A549 (cell line): Measurements from ENCODE around the gene MCOLN2. TPM values are rescaled to one million over a fixed set of nuclear protein-coding genes. Genes with fewer than 3 reads are reported as not detected.

Experiments
- ATAC-seq, 2 experiments: fragments of 200-7000 bp in 1 of 2; fragments of >200 bp in 1 of 2; cut with Nextera tagmentation in 1 of 2; cut with Tn5 transposase in 1 of 2; 3 replicates each; pipeline versions ENCODE4 v1.8.0 to v1.9.1; 2018 to 2020; ENCODE audit warnings: mild to moderate bottlenecking in 1 of 2, moderate library complexity in 1 of 2
- CTCF ChIA-PET: fragments of 300-600 bp; sonication (Branson Sonifier 250); formaldehyde crosslinking; extraction: SDS; loops from one replicate; lab custom pipeline; 2021; ENCODE audit warnings: antibody characterized with exemption, inconsistent platforms; lab: Yijun Ruan, JAX
- POLR2A ChIA-PET: fragments of 350-600 bp; formaldehyde crosslinking; extraction: SDS; loops from one replicate; lab custom pipeline; 2021; ENCODE audit warnings: antibody characterized with exemption, inconsistent platforms; lab: Yijun Ruan, JAX
- DNase-seq, 2 experiments: peaks; one replicate each; pipeline versions ENCODE4 v3.0.0 to v3.0.0-alpha.2; 2011 to 2016; ENCODE audit warnings: low read depth in 1 of 2, low spot score in 1 of 2
- FAIRE-seq: peaks from 2 replicates; lab custom pipeline; 2011; peaks lifted over from hg19 to GRCh38; lab: Jason Lieb, UNC
- H3K27ac ChIP-seq, 2 experiments: fragments of >200 bp; sonication (Bioruptor Twin); formaldehyde crosslinking; 3 replicates each; pipeline ENCODE4 v1.5.1; 2016 to 2017
- H3K4me1 ChIP-seq: fragments of >200 bp; sonication (Bioruptor Twin); formaldehyde crosslinking; 3 replicates; pipeline ENCODE4 v1.6.1; 2016
- H3K4me2 ChIP-seq: fragments of >200 bp; sonication (Bioruptor Twin); formaldehyde crosslinking; 3 replicates; pipeline ENCODE4 v1.6.1; 2016
- H3K4me3 ChIP-seq: fragments of >200 bp; sonication (Bioruptor Twin); formaldehyde crosslinking; 3 replicates; pipeline ENCODE4 v1.5.1; 2016
- H3K9me3 ChIP-seq: fragments of >200 bp; sonication (Bioruptor Twin); formaldehyde crosslinking; 3 replicates; pipeline ENCODE4 v1.6.1; 2016
- CBX2 ChIP-seq: fragments of 200-600 bp; sonication (generic); IDR thresholded peaks from 2 replicates; pipeline ENCODE4 v1.6.1; 2016; ENCODE audit warnings: low read depth, mild to moderate bottlenecking, borderline replicate concordance
- CBX8 ChIP-seq: fragments of 200-600 bp; sonication (generic); IDR thresholded peaks from 2 replicates; pipeline ENCODE4 v1.6.1; 2016
- CEBPB ChIP-seq, 2 experiments: fragments of >200 bp in 1 of 2; sonication (Bioruptor Twin) in 1 of 2; formaldehyde crosslinking in 1 of 2; IDR thresholded peaks; 2 replicates each; pipeline ENCODE4 v1.6.1; 2012 to 2016
- EHF ChIP-seq: fragments of 250-450 bp; sonication (Bioruptor Pico); IDR thresholded peaks from 2 replicates; pipeline ENCODE4 v1.5.0; 2020; ENCODE audit warnings: mild to moderate bottlenecking
- FOSL2 ChIP-seq, 2 experiments: fragments of 450-650 bp in 1 of 2; fragments of >200 bp in 1 of 2; sonication (Bioruptor Twin) in 1 of 2; formaldehyde crosslinking; IDR thresholded peaks; 2 replicates each; pipeline versions ENCODE4 v1.5.0 to v1.6.1; 2016 to 2020; ENCODE audit warnings: mild to moderate bottlenecking in 1 of 2, moderate library complexity in 1 of 2
- FOXS1 ChIP-seq: fragments of 250-450 bp; sonication (Bioruptor Pico); IDR thresholded peaks from 2 replicates; pipeline ENCODE4 v1.5.0; 2020; ENCODE audit warnings: mild to moderate bottlenecking, moderate library complexity
- HOXA7 ChIP-seq: fragments of 250-450 bp; sonication (Bioruptor Pico); IDR thresholded peaks from 2 replicates; pipeline ENCODE4 v1.5.0; 2020; ENCODE audit warnings: mild to moderate bottlenecking, moderate library complexity
- HOXB5 ChIP-seq: fragments of 250-450 bp; sonication (Bioruptor Pico); IDR thresholded peaks from 2 replicates; pipeline ENCODE4 v1.5.0; 2020; ENCODE audit warnings: mild to moderate bottlenecking, moderate library complexity
- MYC ChIP-seq: IDR thresholded peaks from 2 replicates; pipeline ENCODE4 v1.6.1; 2012; ENCODE audit warnings: mild to moderate bottlenecking, inconsistent platforms, low read length, improper control_type of control experiment, borderline replicate concordance
- NFE2L2 ChIP-seq: fragments of 150-350 bp; conservative IDR thresholded peaks from 2 replicates; pipeline ENCODE4 v1.6.1; 2014; ENCODE audit warnings: low read length
- RAD21 ChIP-seq, 2 experiments: fragments of >200 bp in 1 of 2; sonication (Bioruptor Twin) in 1 of 2; formaldehyde crosslinking in 1 of 2; IDR thresholded peaks in 1 of 2; conservative IDR thresholded peaks in 1 of 2; 2 replicates in 1 of 2; 3 replicates in 1 of 2; pipeline ENCODE4 v1.6.1; 2012 to 2018; ENCODE audit warnings: inconsistent platforms in 1 of 2
- RARB ChIP-seq: fragments of 250-450 bp; sonication (Bioruptor Pico); IDR thresholded peaks from 2 replicates; pipeline ENCODE4 v1.8.0; 2021; ENCODE audit warnings: mild to moderate bottlenecking, moderate library complexity
- RCOR1 ChIP-seq: fragments of 150-350 bp; IDR thresholded peaks from 2 replicates; pipeline ENCODE4 v1.6.1; 2014; ENCODE audit warnings: antibody characterized with exemption, low read length, low read depth
- SMC3 ChIP-seq: fragments of >200 bp; sonication (Bioruptor Twin); formaldehyde crosslinking; IDR thresholded peaks from 3 replicates; pipeline ENCODE4 v1.6.1; 2018; ENCODE audit warnings: inconsistent platforms
- TP53 ChIP-seq: fragments of 250-450 bp; sonication (Bioruptor Pico); IDR thresholded peaks from 2 replicates; pipeline ENCODE4 v1.5.0; 2021; ENCODE audit warnings: mild to moderate bottlenecking, moderate library complexity
- WGBS: methylation state at CpG from one replicate; pipeline ENCODE4 v1.1.6; 2017; ENCODE audit errors: missing lambda C conversion rate; 5-methylcytosine and 5-hydroxymethylcytosine counted together
- polyA plus RNA-seq, 4 experiments: library from polyadenylated mRNA; depleted of rRNA in 3 of 4; stranded (reverse); fragments of >200 nt; fragmentation: RNase III in 1 of 4; extraction: RNeasy Plus Mini Kit Qiagen cat#74134 plus additional on column Dnase treatment in 1 of 4; gene quantifications; 2 replicates in 3 of 4; 3 replicates in 1 of 4; pipeline ENCODE4 v1.2.3, GENCODE V29; 2011 to 2017
- TF ChIP-seq, protein P1 (sequence below): fragments of 250-450 bp; sonication (Bioruptor Pico); IDR thresholded peaks from 2 replicates; pipeline ENCODE4 v1.5.0; 2021; ENCODE audit warnings: mild to moderate bottlenecking, moderate library complexity, borderline replicate concordance
- TF ChIP-seq, protein P2 (sequence below): fragments of >200 bp; sonication (Bioruptor Twin); formaldehyde crosslinking; IDR thresholded peaks from 3 replicates; pipeline ENCODE4 v1.5.1; 2016
- TF ChIP-seq, protein P3 (sequence below): fragments of >200 bp; sonication (Bioruptor Twin); formaldehyde crosslinking; IDR thresholded peaks from 2 replicates; pipeline ENCODE4 v1.6.1; 2016
- TF ChIP-seq, protein P4 (sequence below): IDR thresholded peaks from 2 replicates; pipeline ENCODE4 v1.6.1; 2012; ENCODE audit warnings: low read depth, borderline replicate concordance

Gene MCOLN2
- polyA plus RNA-seq, 2 of the 4 experiments (the other 2 are of a cell fraction), result 3.1 to 4.6 TPM

DNA sequence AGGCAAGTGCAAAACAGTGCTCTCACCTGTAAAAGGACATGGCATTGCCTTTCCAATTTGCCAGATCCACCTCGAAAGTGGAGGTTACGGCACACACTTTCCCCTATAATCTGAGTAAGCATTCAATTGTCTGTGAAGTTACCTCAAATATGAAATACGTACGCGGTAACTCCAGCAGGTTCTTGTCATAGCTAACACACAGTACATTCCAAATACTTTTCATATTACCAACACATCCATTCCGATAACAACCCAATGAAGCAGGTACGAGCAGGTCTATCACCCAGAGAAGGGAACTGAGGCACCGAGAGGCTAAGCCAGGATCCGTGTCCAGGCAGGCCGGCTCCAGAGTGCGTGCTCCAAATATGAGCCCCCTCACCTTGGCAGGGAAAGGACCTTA lies 57.2 kb downstream of the MCOLN2 start:
- DNase-seq (no peak), FAIRE-seq (no peak)
- no peak overlapping the region for H3K27ac ChIP-seq
- no peak overlapping the region for H3K4me3 ChIP-seq
- TF ChIP-seq RAD21 (conservative IDR thresholded peaks at IDR 0.05 in 1 of 2, IDR thresholded peaks at IDR 0.05 in 1 of 2), result no peak
- no peak for TF ChIP-seq RARB (CRISPR knock-in tag)
- no peak for TF ChIP-seq CBX8
- TF ChIP-seq, protein P1, sequence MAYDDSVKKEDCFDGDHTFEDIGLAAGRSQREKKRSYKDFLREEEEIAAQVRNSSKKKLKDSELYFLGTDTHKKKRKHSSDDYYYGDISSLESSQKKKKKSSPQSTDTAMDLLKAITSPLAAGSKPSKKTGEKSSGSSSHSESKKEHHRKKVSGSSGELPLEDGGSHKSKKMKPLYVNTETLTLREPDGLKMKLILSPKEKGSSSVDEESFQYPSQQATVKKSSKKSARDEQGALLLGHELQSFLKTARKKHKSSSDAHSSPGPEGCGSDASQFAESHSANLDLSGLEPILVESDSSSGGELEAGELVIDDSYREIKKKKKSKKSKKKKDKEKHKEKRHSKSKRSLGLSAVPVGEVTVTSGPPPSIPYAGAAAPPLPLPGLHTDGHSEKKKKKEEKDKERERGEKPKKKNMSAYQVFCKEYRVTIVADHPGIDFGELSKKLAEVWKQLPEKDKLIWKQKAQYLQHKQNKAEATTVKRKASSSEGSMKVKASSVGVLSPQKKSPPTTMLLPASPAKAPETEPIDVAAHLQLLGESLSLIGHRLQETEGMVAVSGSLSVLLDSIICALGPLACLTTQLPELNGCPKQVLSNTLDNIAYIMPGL (CRISPR knock-in tag), result no peak
- no peak for TF ChIP-seq RCOR1
- TF ChIP-seq CBX2, result no peak
- TF ChIP-seq, protein P2, sequence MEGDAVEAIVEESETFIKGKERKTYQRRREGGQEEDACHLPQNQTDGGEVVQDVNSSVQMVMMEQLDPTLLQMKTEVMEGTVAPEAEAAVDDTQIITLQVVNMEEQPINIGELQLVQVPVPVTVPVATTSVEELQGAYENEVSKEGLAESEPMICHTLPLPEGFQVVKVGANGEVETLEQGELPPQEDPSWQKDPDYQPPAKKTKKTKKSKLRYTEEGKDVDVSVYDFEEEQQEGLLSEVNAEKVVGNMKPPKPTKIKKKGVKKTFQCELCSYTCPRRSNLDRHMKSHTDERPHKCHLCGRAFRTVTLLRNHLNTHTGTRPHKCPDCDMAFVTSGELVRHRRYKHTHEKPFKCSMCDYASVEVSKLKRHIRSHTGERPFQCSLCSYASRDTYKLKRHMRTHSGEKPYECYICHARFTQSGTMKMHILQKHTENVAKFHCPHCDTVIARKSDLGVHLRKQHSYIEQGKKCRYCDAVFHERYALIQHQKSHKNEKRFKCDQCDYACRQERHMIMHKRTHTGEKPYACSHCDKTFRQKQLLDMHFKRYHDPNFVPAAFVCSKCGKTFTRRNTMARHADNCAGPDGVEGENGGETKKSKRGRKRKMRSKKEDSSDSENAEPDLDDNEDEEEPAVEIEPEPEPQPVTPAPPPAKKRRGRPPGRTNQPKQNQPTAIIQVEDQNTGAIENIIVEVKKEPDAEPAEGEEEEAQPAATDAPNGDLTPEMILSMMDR, result no peak
- TF ChIP-seq, protein P3, sequence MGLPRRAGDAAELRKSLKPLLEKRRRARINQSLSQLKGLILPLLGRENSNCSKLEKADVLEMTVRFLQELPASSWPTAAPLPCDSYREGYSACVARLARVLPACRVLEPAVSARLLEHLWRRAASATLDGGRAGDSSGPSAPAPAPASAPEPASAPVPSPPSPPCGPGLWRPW, result no peak
- TF ChIP-seq TP53 (CRISPR knock-in tag), result no peak
- no peak for TF ChIP-seq HOXA7 (CRISPR knock-in tag)
- no peak for TF ChIP-seq HOXB5 (CRISPR knock-in tag)
- TF ChIP-seq FOXS1 (CRISPR knock-in tag), result no peak
- TF ChIP-seq MYC, result no peak
- TF ChIP-seq, all 56 proteins: peak for 0
- ChIA-PET POLR2A (no interaction called here), CTCF (interaction anchor here (1.1 to 1.6 kb wide), 2 partner anchors 186 to 497 kb away, joined by 3 to 5 read pairs; no protein-coding TSS in a partner anchor)
- WGBS, result 90% methylated on average over 11 of the region's 11 CpGs
- H3K4me1 ChIP-seq, result no peaks in the 10 kb centered on the region
- no peaks in the 10 kb centered on the region for H3K9me3 ChIP-seq
- no peak for ATAC-seq
- no peak overlapping the region for H3K4me2 ChIP-seq

DNA sequence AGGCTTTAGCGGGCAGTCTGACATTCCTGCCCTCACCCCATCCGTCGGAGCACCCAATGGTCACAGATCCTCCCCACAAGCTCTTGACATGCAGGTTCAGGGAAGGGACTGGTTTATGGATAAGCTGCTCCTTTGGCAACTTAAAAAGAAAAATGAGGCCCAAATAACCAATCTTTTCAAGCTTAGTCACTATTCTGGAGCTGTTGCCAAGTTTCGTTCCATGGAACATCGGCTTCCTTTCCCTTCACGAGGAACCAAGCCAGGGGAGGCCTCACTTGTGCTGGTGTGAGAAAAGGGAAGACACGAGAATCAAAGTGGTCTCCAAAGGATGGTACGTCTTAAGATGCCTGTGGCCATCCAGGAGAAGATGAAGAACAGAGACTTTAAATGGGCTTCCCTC lies 57.8 kb downstream of the MCOLN2 start:
- POLR2A ChIA-PET, result no interaction called here
- no peak for TF ChIP-seq SMC3
- TF ChIP-seq NFE2L2, result no peak
- TF ChIP-seq FOSL2 (IDR thresholded peaks at IDR 0.05), result no peak
- no peak for TF ChIP-seq FOSL2 (CRISPR knock-in tag; IDR thresholded peaks at IDR 0.05)
- TF ChIP-seq CEBPB (IDR thresholded peaks at IDR 0.05), result no peak
- TF ChIP-seq, protein P4, sequence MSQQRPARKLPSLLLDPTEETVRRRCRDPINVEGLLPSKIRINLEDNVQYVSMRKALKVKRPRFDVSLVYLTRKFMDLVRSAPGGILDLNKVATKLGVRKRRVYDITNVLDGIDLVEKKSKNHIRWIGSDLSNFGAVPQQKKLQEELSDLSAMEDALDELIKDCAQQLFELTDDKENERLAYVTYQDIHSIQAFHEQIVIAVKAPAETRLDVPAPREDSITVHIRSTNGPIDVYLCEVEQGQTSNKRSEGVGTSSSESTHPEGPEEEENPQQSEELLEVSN, result no peak
- no peak for TF ChIP-seq TP53 (CRISPR knock-in tag)
- no peak for TF ChIP-seq EHF (CRISPR knock-in tag)
- TF ChIP-seq, all 56 proteins: peak for 0
- ATAC-seq (no peak), FAIRE-seq (no peak), DNase-seq (no peak)
- Histone ChIP-seq H3K27ac (no peak overlapping the region), H3K4me1 (no peaks in the 10 kb centered on the region), H3K9me3 (no peaks in the 10 kb centered on the region), H3K4me2 (no peak overlapping the region), H3K4me3 (no peak overlapping the region)
- 86% methylated on average over 8 of the region's 8 CpGs for WGBS
- CTCF ChIA-PET, result interaction anchor here (3.8 kb wide), 1 partner anchor 316 kb away, joined by 13 read pairs; no protein-coding TSS in a partner anchor
